H1 (cell line): ENCODE measurements around the gene DCLRE1B. TPM values are rescaled to one million over a fixed set of nuclear protein-coding genes. Genes with fewer than 3 reads are reported as not detected.

Experiments used
- CTCF ChIA-PET: fragments of 300-600 bp; sonication (Branson Sonifier 250); formaldehyde crosslinking; loops from one replicate; lab custom pipeline; 2021; ENCODE audit not compliant: partially characterized antibody; lab: Charles Lee
- POLR2A ChIA-PET: fragments of 300-600 bp; sonication (Branson Sonifier 250); formaldehyde crosslinking; loops from one replicate; lab custom pipeline; 2021; ENCODE audit warnings: inconsistent platforms; ENCODE audit not compliant: partially characterized antibody; lab: Charles Lee
- DNase-seq, 2 experiments: peaks; one replicate each; pipeline versions ENCODE4 v3.0.0 to v3.0.0-alpha.2; 2010 to 2022; ENCODE audit warnings: low spot score in 2 of 2, low read depth in 1 of 2, mixed read lengths in 1 of 2
- FAIRE-seq: peaks from 2 replicates; lab custom pipeline; 2011; peaks lifted over from hg19 to GRCh38; lab: Jason Lieb, UNC
- H2AFZ ChIP-seq: 2 replicates; pipeline ENCODE4 v1.8.1; 2012; ENCODE audit warnings: low read length, inconsistent platforms
- H2AK5ac ChIP-seq: 2 replicates; pipeline ENCODE4 v1.6.1; 2013; ENCODE audit warnings: low read depth, low read length
- H2BK120ac ChIP-seq: replicated peaks from 2 replicates; pipeline ENCODE3; 2013; ENCODE audit warnings: low read depth, low read length, inconsistent platforms
- H2BK12ac ChIP-seq: 2 replicates; pipeline ENCODE4 v1.6.1; 2013; ENCODE audit warnings: low read depth, low read length
- H2BK15ac ChIP-seq: 2 replicates; pipeline ENCODE4 v1.6.1; 2013; ENCODE audit warnings: low read length
- H2BK20ac ChIP-seq: 2 replicates; pipeline ENCODE4 v1.6.1; 2013; ENCODE audit warnings: low read length
- H2BK5ac ChIP-seq: 2 replicates; pipeline ENCODE4 v1.6.1; 2013; ENCODE audit warnings: low read depth, low read length
- H3K14ac ChIP-seq: 2 replicates; pipeline ENCODE4 v1.6.1; 2013; ENCODE audit warnings: inconsistent platforms; ENCODE audit not compliant: insufficient read length
- H3K18ac ChIP-seq: 2 replicates; pipeline ENCODE4 v1.6.1; 2013; ENCODE audit warnings: low read length; ENCODE audit errors: extremely low read depth
- H3K23ac ChIP-seq: 2 replicates; pipeline ENCODE4 v1.6.1; 2013; ENCODE audit warnings: inconsistent platforms; ENCODE audit not compliant: insufficient read length
- H3K23me2 ChIP-seq: 2 replicates; pipeline ENCODE4 v1.6.1; 2013; ENCODE audit warnings: low read depth, low read length
- H3K27ac ChIP-seq: 2 replicates; pipeline ENCODE4 v1.6.1; 2011; ENCODE audit warnings: low read depth, low read length, inconsistent platforms
- H3K27me3 ChIP-seq, 4 experiments: replicated peaks in 1 of 4; 1 replicate in 1 of 4; 2 replicates in 3 of 4; pipeline versions ENCODE4 v1.6.1 to v1.8.1; 2011 to 2013; ENCODE audit warnings: low read length in 3 of 4, mild to moderate bottlenecking in 3 of 4, inconsistent platforms in 2 of 4, mixed read lengths in 2 of 4, moderate library complexity in 1 of 4; ENCODE audit not compliant: control insufficient read depth in 3 of 4, insufficient read depth in 3 of 4; ENCODE audit errors: extremely low read depth in 1 of 4
- H3K36me3 ChIP-seq, 4 experiments: 2 replicates each; pipeline versions ENCODE4 v1.6.1 to v1.8.1; 2011 to 2013; ENCODE audit warnings: mild to moderate bottlenecking in 4 of 4, low read length in 3 of 4, moderate library complexity in 2 of 4, control low read depth in 1 of 4, inconsistent platforms in 1 of 4; ENCODE audit not compliant: insufficient read depth in 4 of 4, control insufficient read depth in 2 of 4
- H3K4ac ChIP-seq: replicated peaks from 2 replicates; pipeline ENCODE3; 2013; ENCODE audit warnings: low read length, low read depth, mixed read lengths, inconsistent platforms; ENCODE audit not compliant: insufficient read length
- H3K4me1 ChIP-seq, 4 experiments: replicated peaks in 1 of 4; 1 replicate in 1 of 4; 2 replicates in 3 of 4; pipeline versions ENCODE4 v1.6.1 to v1.8.1; 2011 to 2013; ENCODE audit warnings: low read length in 3 of 4, inconsistent platforms in 2 of 4, mixed read lengths in 1 of 4; ENCODE audit not compliant: insufficient read depth in 4 of 4, control insufficient read depth in 3 of 4
- H3K4me2 ChIP-seq, 2 experiments: 2 replicates each; pipeline versions ENCODE4 v1.6.1 to v1.8.1; 2011 to 2013; ENCODE audit warnings: low read depth in 2 of 2, low read length in 2 of 2, control low read depth in 1 of 2, inconsistent platforms in 1 of 2, mild to moderate bottlenecking in 1 of 2; ENCODE audit not compliant: insufficient read depth in 1 of 2
- H3K4me3 ChIP-seq, 4 experiments: fragments of 200-600, 300-600 bp in 1 of 4; sonication (generic), shearing (Covaris generic), sonication (Bioruptor Twin) in 1 of 4; 2 replicates each; pipeline versions ENCODE4 v1.5.1 to v1.8.1; 2011 to 2016; ENCODE audit warnings: low read length in 4 of 4, low read depth in 3 of 4, control low read depth in 2 of 4, inconsistent platforms in 2 of 4, mild to moderate bottlenecking in 2 of 4, mixed read lengths in 1 of 4, moderate library complexity in 1 of 4; ENCODE audit not compliant: insufficient read depth in 2 of 4; ENCODE audit errors: extremely low read depth in 1 of 4
- H3K56ac ChIP-seq: replicated peaks from 2 replicates; pipeline ENCODE3; 2013; ENCODE audit warnings: low read depth, mild to moderate bottlenecking, mixed read lengths, low read length, inconsistent platforms; ENCODE audit not compliant: insufficient read length
- H3K79me1 ChIP-seq: 2 replicates; pipeline ENCODE4 v1.6.1; 2013; ENCODE audit warnings: low read depth, low read length, control low read depth
- H3K79me2 ChIP-seq, 2 experiments: 2 replicates each; pipeline versions ENCODE4 v1.6.1 to v1.8.1; 2012 to 2013; ENCODE audit warnings: low read length in 2 of 2, mild to moderate bottlenecking in 2 of 2, inconsistent platforms in 1 of 2; ENCODE audit not compliant: insufficient read depth in 2 of 2, control insufficient read depth in 1 of 2
- H3K9ac ChIP-seq, 4 experiments: replicated peaks in 1 of 4; 1 replicate in 1 of 4; 2 replicates in 3 of 4; pipeline versions ENCODE4 v1.6.1 to v1.8.1; 2011 to 2013; ENCODE audit warnings: low read depth in 3 of 4, low read length in 3 of 4, control low read depth in 2 of 4, mild to moderate bottlenecking in 2 of 4, moderate library complexity in 2 of 4, inconsistent platforms in 1 of 4; ENCODE audit errors: extremely low read depth in 1 of 4
- H3K9me3 ChIP-seq, 2 experiments: 2 replicates each; pipeline versions ENCODE4 v1.6.1 to v1.8.1; 2012 to 2013; ENCODE audit warnings: mild to moderate bottlenecking in 2 of 2, moderate library complexity in 2 of 2, control low read depth in 1 of 2, inconsistent platforms in 1 of 2, low read depth in 1 of 2, low read length in 1 of 2, mixed read lengths in 1 of 2; ENCODE audit not compliant: insufficient read depth in 2 of 2
- H4K20me1 ChIP-seq, 2 experiments: replicated peaks in 1 of 2; 2 replicates each; pipeline versions ENCODE3 to v1.8.1; 2011 to 2013; ENCODE audit warnings: inconsistent platforms in 2 of 2, low read length in 2 of 2, mild to moderate bottlenecking in 1 of 2; ENCODE audit not compliant: insufficient read depth in 2 of 2, control insufficient read depth in 1 of 2
- H4K5ac ChIP-seq: 2 replicates; pipeline ENCODE4 v1.6.1; 2013; ENCODE audit warnings: low read length, low read depth, mixed read lengths, inconsistent platforms; ENCODE audit not compliant: insufficient read length
- H4K8ac ChIP-seq: 2 replicates; pipeline ENCODE4 v1.8.0; 2013; ENCODE audit warnings: mild to moderate bottlenecking, moderate library complexity, low read length, inconsistent platforms; ENCODE audit not compliant: insufficient read depth; ENCODE audit errors: extremely low read depth
- H4K91ac ChIP-seq: replicated peaks from 2 replicates; pipeline ENCODE3; 2013; ENCODE audit warnings: low read length, mixed read lengths, inconsistent platforms; ENCODE audit not compliant: insufficient read length
- BCL11A ChIP-seq, 2 experiments: IDR thresholded peaks; one replicate each; pipeline ENCODE4 v1.6.1; 2011; ENCODE audit warnings: low read depth in 2 of 2, low read length in 2 of 2, mild to moderate bottlenecking in 2 of 2
- KDM4A ChIP-seq: IDR thresholded peaks from one replicate; pipeline ENCODE4 v1.7.1; 2012; ENCODE audit warnings: low read depth, mild to moderate bottlenecking, moderate library complexity, low read length, inconsistent platforms; ENCODE audit not compliant: severe bottlenecking
- KDM5A ChIP-seq: fragments of 200-600 bp; IDR thresholded peaks from 2 replicates; pipeline ENCODE4 v1.7.1; 2012; ENCODE audit warnings: mild to moderate bottlenecking, low read length, inconsistent platforms, mixed read lengths
- MAFK ChIP-seq: IDR thresholded peaks from 2 replicates; pipeline ENCODE4 v1.6.1; 2012; ENCODE audit warnings: low read depth, mild to moderate bottlenecking, improper control_type of control experiment, low read length
- SIN3A ChIP-seq, 2 experiments: IDR thresholded peaks in 1 of 2; conservative IDR thresholded peaks in 1 of 2; 2 replicates each; pipeline ENCODE4 v1.6.1; 2011 to 2012; ENCODE audit warnings: low read length in 2 of 2, improper control_type of control experiment in 1 of 2, low read depth in 1 of 2, mild to moderate bottlenecking in 1 of 2
- SIRT6 ChIP-seq: IDR thresholded peaks from one replicate; pipeline ENCODE4 v1.7.1; 2012; ENCODE audit warnings: low read length, inconsistent platforms
- SRF ChIP-seq: IDR thresholded peaks from 2 replicates; pipeline ENCODE4 v1.6.1; 2011; ENCODE audit warnings: mild to moderate bottlenecking, low read depth, low read length, moderate library complexity
- SUZ12 ChIP-seq: fragments of 200-600 bp; sonication (generic); IDR thresholded peaks from 2 replicates; pipeline ENCODE4 v1.6.1; 2012; ENCODE audit warnings: mild to moderate bottlenecking, inconsistent platforms, low read length, moderate library complexity, mixed read lengths
- WGBS, 2 experiments: shearing (Covaris generic) in 1 of 2; methylation state at CpG; one replicate each; pipeline versions ENCODE4 v1.1.6 to v1.1.7; 2013 to 2015; ENCODE audit warnings: low lambda C conversion rate in 2 of 2, mixed read lengths in 2 of 2, inconsistent platforms in 1 of 2, low coverage in 1 of 2, missing lambda C conversion rate in 1 of 2; ENCODE audit not compliant: insufficient replicate concordance in 2 of 2, insufficient coverage in 1 of 2, insufficient read length in 1 of 2; ENCODE audit errors: extremely low coverage in 1 of 2, missing lambda C conversion rate in 1 of 2; 5-methylcytosine and 5-hydroxymethylcytosine counted together
- polyA plus RNA-seq, 7 experiments: library from polyadenylated mRNA; depleted of rRNA in 3 of 7; stranded (reverse) in 5 of 7; unstranded in 2 of 7; fragments of >200 nt in 5 of 7; fragments of 200-250 nt in 2 of 7; gene quantifications; 1 replicate in 5 of 7; 2 replicates in 1 of 7; 4 replicates in 1 of 7; pipeline versions ENCODE4 v1.2.1 to v1.2.3, GENCODE V29; 2011 to 2013; ENCODE audit warnings: missing spikeins in 2 of 7, mixed read lengths in 2 of 7
- total RNA-seq: library from RNA; stranded (reverse); fragmentation: NEBNext Ultra II Directional; extraction: Animal tissue kit (Norgen Biotek cat#: 25700); gene quantifications from 2 replicates; pipeline ENCODE4 v1.2.1, GENCODE V29; 2021
- TF ChIP-seq, protein P1 (sequence below): IDR thresholded peaks from 2 replicates; pipeline ENCODE4 v1.6.1; 2012; ENCODE audit warnings: low read length, inconsistent platforms

The DCLRE1B gene
- total and polyA plus RNA-seq, 2 of the 8 experiments (the other 6 are each of a cell fraction or from before 2014, with no cell fraction given): 5.5 to 11.0 TPM

DNA sequence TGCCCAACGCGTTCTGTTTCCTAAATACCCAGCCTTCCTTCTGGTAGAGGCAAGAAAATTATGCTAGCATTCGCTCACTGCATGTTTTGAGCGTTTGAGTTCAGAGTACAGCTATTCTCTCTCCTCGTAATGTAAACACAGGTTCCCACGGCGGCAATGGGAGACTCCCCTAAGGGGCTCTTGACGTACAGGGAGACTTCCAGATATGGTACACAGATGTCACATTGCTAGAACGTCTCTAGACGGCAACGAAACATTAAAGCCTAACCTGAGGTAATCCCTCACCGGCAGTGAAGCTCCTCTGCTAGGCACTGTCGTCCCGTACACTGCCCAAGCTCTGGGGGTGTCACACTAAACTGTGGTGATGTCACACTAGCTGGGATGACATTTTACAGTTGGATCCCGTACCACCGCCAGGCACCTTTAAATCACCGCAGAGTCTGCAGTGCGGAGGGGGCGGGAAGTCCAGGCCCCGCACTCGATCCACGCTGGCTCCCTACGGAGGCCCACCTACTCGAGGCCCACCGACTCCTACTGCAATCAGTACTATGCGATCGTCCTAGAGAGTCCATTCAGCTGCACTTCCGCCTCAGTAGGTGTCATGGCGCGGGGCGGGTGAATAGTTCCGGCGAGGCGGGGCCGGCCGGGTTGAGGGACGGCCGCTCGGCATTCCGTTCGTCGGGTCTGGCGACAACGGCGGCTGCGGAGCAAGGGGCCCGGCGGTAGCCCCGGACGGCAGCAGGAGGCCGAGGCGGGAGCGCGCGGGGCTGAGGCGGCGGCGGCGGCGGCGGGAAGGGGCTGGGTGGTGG lies 24.0 kb downstream of the DCLRE1B start, which contains the start of gene HIPK1:
Gene HIPK1 (plus strand): TSS at position 384 of the 809 bp plus-strand sequence.
- Histone ChIP-seq H3K23me2 (peaks cover 12% of the 10 kb centered on the region), H2AK5ac (no peak within 1 kb of the TSS)
- TF ChIP-seq SRF (peak; percentile 90), KDM5A (no peak), SIN3A (conservative IDR thresholded peaks at IDR 0.05 in 1 of 2, IDR thresholded peaks at IDR 0.05 in 1 of 2; ENCODE audit: low read depth in 1 of 2, low read length in 2 of 2) (peak; percentile 98 to 99), SIRT6 (no peak), BCL11A (IDR thresholded peaks at IDR 0.05; ENCODE audit: low read depth in 2 of 2, low read length in 2 of 2) (no peak), SUZ12 (no peak), MAFK (no peak), KDM4A (peak; percentile 60)
- TF ChIP-seq, protein P1, sequence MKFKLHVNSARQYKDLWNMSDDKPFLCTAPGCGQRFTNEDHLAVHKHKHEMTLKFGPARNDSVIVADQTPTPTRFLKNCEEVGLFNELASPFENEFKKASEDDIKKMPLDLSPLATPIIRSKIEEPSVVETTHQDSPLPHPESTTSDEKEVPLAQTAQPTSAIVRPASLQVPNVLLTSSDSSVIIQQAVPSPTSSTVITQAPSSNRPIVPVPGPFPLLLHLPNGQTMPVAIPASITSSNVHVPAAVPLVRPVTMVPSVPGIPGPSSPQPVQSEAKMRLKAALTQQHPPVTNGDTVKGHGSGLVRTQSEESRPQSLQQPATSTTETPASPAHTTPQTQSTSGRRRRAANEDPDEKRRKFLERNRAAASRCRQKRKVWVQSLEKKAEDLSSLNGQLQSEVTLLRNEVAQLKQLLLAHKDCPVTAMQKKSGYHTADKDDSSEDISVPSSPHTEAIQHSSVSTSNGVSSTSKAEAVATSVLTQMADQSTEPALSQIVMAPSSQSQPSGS: peak; percentile 67; the same call in 1 of the 2 replicates

More for the DNA sequence above, 24.0 kb downstream of the DCLRE1B start, which contains the start of gene HIPK1:
- no peak within 1 kb of the TSS for H4K91ac ChIP-seq
- H3K23ac ChIP-seq: no peak within 1 kb of the TSS
- no peak within 1 kb of the TSS for H2BK20ac ChIP-seq
- no peaks in the 10 kb centered on the region for H3K27me3 ChIP-seq
- peaks cover 0 to 4% of the 10 kb centered on the region in 2 experiments for H4K20me1 ChIP-seq
- H3K14ac ChIP-seq: no peak within 1 kb of the TSS
- peak within 1 kb of the TSS; percentile 76 for H4K8ac ChIP-seq
- peak within 1 kb of the TSS; percentile 84 to 85 for H3K4me2 ChIP-seq
- ChIA-PET POLR2A (interaction anchor here (0.9 to 4.4 kb wide), 8 partner anchors 11 to 170 kb away, joined by 3 to 66 read pairs (median 5); partner anchors contain the start of genes AP4B1, DCLRE1B, PHTF1 and RSBN1), CTCF (interaction anchor here (0.8 to 4.5 kb wide), 5 partner anchors 9 to 34 kb away, joined by 3 to 20 read pairs (median 5); partner anchors contain the start of genes AP4B1 and DCLRE1B)
- peak within 1 kb of the TSS; percentile 43; the same call in 1 of the 2 replicates for H3K27ac ChIP-seq
- peaks cover 0 to 4% (median under 1%) of the 10 kb centered on the region in 4 experiments; a peak in 4 of 7 replicates for H3K4me1 ChIP-seq
- peak within 1 kb of the TSS; percentile 39 to 83 (median 48) for H3K9ac ChIP-seq
- H2BK15ac ChIP-seq: no peak within 1 kb of the TSS; the same call in 1 of the 2 replicates
- WGBS, 2 experiments: 3% methylated on average over 58 of the region's 61 CpGs; no CpG with 5 or more reads in 1 of the 2 experiments
- FAIRE-seq: no peak
- peak within 1 kb of the TSS; percentile 97 for H2AFZ ChIP-seq
- no peak within 1 kb of the TSS; the same call in 1 of the 2 replicates for H2BK5ac ChIP-seq
- H3K18ac ChIP-seq: no peak within 1 kb of the TSS
- no peaks in the 10 kb centered on the region for H3K9me3 ChIP-seq
- H2BK12ac ChIP-seq: no peak within 1 kb of the TSS
- H3K79me2 ChIP-seq: peaks cover 12 to 42% of the 10 kb centered on the region in 2 experiments
- peak within 1 kb of the TSS; percentile 17 for H3K56ac ChIP-seq
- H3K4me3 ChIP-seq: peak within 1 kb of the TSS; percentile 91 to 99 (median 94)
- H2BK120ac ChIP-seq: no peak within 1 kb of the TSS
- H3K36me3 ChIP-seq: no peaks in the 10 kb centered on the region
- no peak within 1 kb of the TSS for H3K4ac ChIP-seq
- H4K5ac ChIP-seq: peak within 1 kb of the TSS; percentile 71
- peaks cover 3% of the 10 kb centered on the region; the same call in 1 of the 2 replicates for H3K79me1 ChIP-seq
- DNase-seq: peak; percentile 59 to 96
